GM12891 (cell line): ENCODE data around the gene PDCD1LG2.
"Not testable (repeated sequence)": the region's sequence is repeated elsewhere in the genome, so short reads cannot be mapped to it uniquely, and the experiment has no call there.

Source experiments
- DNase-seq: peaks from one replicate; pipeline ENCODE4 v3.0.0; 2011; ENCODE audit warnings: low spot score; ENCODE audit not compliant: insufficient read length
- FAIRE-seq: peaks from 2 replicates; lab custom pipeline; 2011; peaks lifted over from hg19 to GRCh38; lab: Jason Lieb, UNC
- PAX5 ChIP-seq: IDR thresholded peaks from 2 replicates; pipeline ENCODE4 v1.6.1; 2011; ENCODE audit warnings: low read length, moderate library complexity, mild to moderate bottlenecking; ENCODE audit not compliant: insufficient read depth, severe bottlenecking
- POLR2A ChIP-seq: IDR thresholded peaks from 2 replicates; pipeline ENCODE4 v1.6.1; 2011; ENCODE audit warnings: low read depth, low read length, control low read depth
- POLR2AphosphoS5 ChIP-seq: IDR thresholded peaks from 2 replicates; pipeline ENCODE4 v1.6.1; 2011; ENCODE audit warnings: low read depth, low read length, control low read depth
- POU2F2 ChIP-seq: IDR thresholded peaks from 2 replicates; pipeline ENCODE4 v1.6.1; 2011; ENCODE audit warnings: low read depth, mild to moderate bottlenecking, control low read depth, low read length, moderate library complexity
- SPI1 ChIP-seq: IDR thresholded peaks from 2 replicates; pipeline ENCODE4 v1.6.1; 2011; ENCODE audit warnings: low read depth, low read length, control low read depth
- TAF1 ChIP-seq: IDR thresholded peaks from 2 replicates; pipeline ENCODE4 v1.6.1; 2011; ENCODE audit warnings: low read depth, low read length, control low read depth

Gene PDCD1LG2

GRCh38 chr9:5577225-5577624, 66.9 kb downstream of the PDCD1LG2 start:
- no peak for TF ChIP-seq POLR2AphosphoS5
- no peak for TF ChIP-seq PAX5
- no peak for TF ChIP-seq TAF1
- no peak for TF ChIP-seq POLR2A
- TF ChIP-seq POU2F2: no peak
- TF ChIP-seq SPI1: no peak
- FAIRE-seq: peak; percentile 80
- no peak for DNase-seq

- no peak for DNase-seq
- TF ChIP-seq TAF1 (no peak), POU2F2 (no peak), PAX5 (no peak), POLR2AphosphoS5 (no peak)
- FAIRE-seq: no peak
Observed at GRCh38 chr9:5578018-5578697, 67.8 kb downstream of the PDCD1LG2 start.

GRCh38 chr9:5578698-5579085, 68.4 kb downstream of the PDCD1LG2 start:
- DNase-seq (no peak), FAIRE-seq (peak; percentile 79)
- TF ChIP-seq TAF1 (no peak), PAX5 (no peak), POLR2AphosphoS5 (no peak), POLR2A (no peak), SPI1 (no peak), POU2F2 (no peak)

GRCh38 chr9:5579881-5580280, 69.5 kb downstream of the PDCD1LG2 start:
- FAIRE-seq (no peak), DNase-seq (no peak)
- TF ChIP-seq TAF1 (no peak), POLR2AphosphoS5 (no peak), PAX5 (no peak), POU2F2 (no peak), SPI1 (no peak), POLR2A (no peak)

GRCh38 chr9:5580650-5581049, 70.3 kb downstream of the PDCD1LG2 start:
- FAIRE-seq: no peak
- no peak for DNase-seq
- TF ChIP-seq TAF1: no peak

GRCh38 chr9:5581706-5582105, 71.4 kb downstream of the PDCD1LG2 start:
- DNase-seq: not testable (repeated sequence)
- FAIRE-seq: peak; percentile 83

GRCh38 chr9:5582835-5583195, 72.5 kb downstream of the PDCD1LG2 start:
- FAIRE-seq (peak; percentile 87), DNase-seq (no peak)
- no peak for TF ChIP-seq POLR2A
- 0 out of 2 replicates have a peak, but pooled peaks have one; percentile 12 for TF ChIP-seq POU2F2
- peak; percentile 70; the same call in 1 of the 2 replicates for TF ChIP-seq TAF1
- TF ChIP-seq PAX5: peak; percentile 13

GRCh38 chr9:5586391-5586802, 76.1 kb downstream of the PDCD1LG2 start:
- FAIRE-seq (peak; percentile 88), DNase-seq (no peak)
- 0 out of 2 replicates have a peak, but pooled peaks have one; percentile 11 for TF ChIP-seq TAF1
- TF ChIP-seq POU2F2: peak; percentile 91
- no peak for TF ChIP-seq POLR2AphosphoS5
- no peak; the same call in 1 of the 2 replicates for TF ChIP-seq POLR2A

- DNase-seq (no peak), FAIRE-seq (no peak)
- TF ChIP-seq POU2F2: 0 out of 2 replicates have a peak, but pooled peaks have one; percentile 43
- no peak for TF ChIP-seq SPI1
- 0 out of 2 replicates have a peak, but pooled peaks have one; percentile 32 for TF ChIP-seq TAF1
Observed at GRCh38 chr9:5587024-5587423, 76.7 kb downstream of the PDCD1LG2 start.

GRCh38 chr9:5592231-5592630, 81.9 kb downstream of the PDCD1LG2 start:
- TF ChIP-seq SPI1 (no peak), POU2F2 (no peak)
- FAIRE-seq: no peak
- DNase-seq: no peak

- FAIRE-seq: no peak
- no peak for DNase-seq
- TF ChIP-seq PAX5: no peak
- no peak for TF ChIP-seq POLR2A
Observed at GRCh38 chr9:5592904-5593303, 82.6 kb downstream of the PDCD1LG2 start.

- peak; percentile 99 for FAIRE-seq
- no peak for TF ChIP-seq POLR2A
- no peak for TF ChIP-seq POLR2AphosphoS5
- no peak for TF ChIP-seq PAX5
- peak; percentile 33; the same call in 1 of the 2 replicates for TF ChIP-seq POU2F2
- TF ChIP-seq TAF1: no peak
- TF ChIP-seq SPI1: peak; percentile 98
- DNase-seq: no peak
Observed at GRCh38 chr9:5593904-5594303, 83.6 kb downstream of the PDCD1LG2 start.
